ENCODE results near the gene STX12. TPM values are rescaled to one million over a fixed set of nuclear protein-coding genes. Genes with fewer than 3 reads are reported as not detected.

STX12 gene
- total and polyA plus RNA-seq, 2 of the 4 experiments (the other 2 are of a cell fraction) = 28.6 to 54.8 TPM

DNA sequence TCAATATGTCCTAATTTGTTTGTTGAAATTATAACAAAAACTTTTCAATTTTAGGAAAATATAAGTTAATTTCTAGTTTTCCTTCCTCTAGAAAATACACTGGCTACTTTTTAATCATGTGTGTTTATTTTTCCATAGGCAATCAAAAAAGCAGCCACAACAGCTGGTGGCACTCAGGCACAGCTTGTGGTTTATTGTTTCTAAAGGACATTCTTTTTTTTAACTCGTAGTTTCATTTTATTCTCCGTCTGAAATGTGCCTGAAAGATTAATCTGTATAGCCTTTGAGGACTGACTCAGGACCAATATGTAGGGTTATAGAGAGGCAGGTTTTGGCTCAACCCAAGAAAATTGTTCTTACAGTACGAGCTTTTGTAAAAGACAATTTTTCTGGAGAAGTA is 20.7 kb upstream of the STX12 start:
- peaks cover 18% of the 10 kb centered on the region for H3K36me3 ChIP-seq (ENCODE audit: control insufficient read depth, insufficient read depth, low read length)
- H4K5ac ChIP-seq (ENCODE audit: low read depth, low read length) = no peak overlapping the region
- peaks cover 10% of the 10 kb centered on the region for H3K4me1 ChIP-seq (ENCODE audit: control insufficient read depth, insufficient read depth, low read length)
- H3K56ac ChIP-seq (ENCODE audit: extremely low read depth, insufficient read depth, low read length) = no peak overlapping the region
- no peak overlapping the region for H4K91ac ChIP-seq (ENCODE audit: insufficient read depth, low read depth, low read length)
- no peak overlapping the region for H3K4me3 ChIP-seq (ENCODE audit: insufficient read depth, low read depth, low read length)
- H2AK5ac ChIP-seq (ENCODE audit: low read depth, low read length) = no peak overlapping the region
- H3K9me1 ChIP-seq (ENCODE audit: insufficient read depth, low read length) = 0 out of 2 replicates have a peak, but pooled peaks cover 3% of the 10 kb centered on the region
- peak; percentile 53 for ATAC-seq (ENCODE audit: low read depth)
- peak overlapping the region; percentile 9; the same call in 1 of the 2 replicates for H3K4me2 ChIP-seq (ENCODE audit: low read depth, low read length)
- no peak overlapping the region for H2BK5ac ChIP-seq (ENCODE audit: low read depth, low read length, poor library complexity, severe bottlenecking)
- ChIA-PET POLR2A (ENCODE audit: unreplicated experiment) (no interaction called here), CTCF (interaction anchor here (0.5 to 1.0 kb wide), 2 partner anchors 55 to 83 kb away, joined by 3 to 4 read pairs; no protein-coding TSS in a partner anchor)
- H3K9me3 ChIP-seq (ENCODE audit: control insufficient read depth, insufficient read depth, low read length) = no peaks in the 10 kb centered on the region
- WGBS, 2 experiments (ENCODE audit: extremely low coverage in 2 of 2, insufficient read length in 1 of 2) = no CpG with 5 or more reads among the region's 3 CpGs
- H3K9ac ChIP-seq (ENCODE audit: low read depth, low read length) = no peak overlapping the region
- in situ Hi-C loops (cut with MboI; ENCODE audit: low sequenced_read_pairs) = no loop called here
- dilution Hi-C loops (cut with HindIII; ENCODE audit: low sequenced_read_pairs, unreplicated experiment) = no loop called here
- no peak for TF ChIP-seq RAD21 (IDR thresholded peaks at IDR 0.05; ENCODE audit: low read length)
- no peak for TF ChIP-seq NFE2L2 (IDR thresholded peaks at IDR 0.05; ENCODE audit: low read depth, low read length)
- no peak for TF ChIP-seq SMC3 (IDR thresholded peaks at IDR 0.05; ENCODE audit: low read depth, low read length)
- TF ChIP-seq RFX5 (IDR thresholded peaks at IDR 0.05; ENCODE audit: low read depth, low read length) = no peak
- TF ChIP-seq, protein P1, sequence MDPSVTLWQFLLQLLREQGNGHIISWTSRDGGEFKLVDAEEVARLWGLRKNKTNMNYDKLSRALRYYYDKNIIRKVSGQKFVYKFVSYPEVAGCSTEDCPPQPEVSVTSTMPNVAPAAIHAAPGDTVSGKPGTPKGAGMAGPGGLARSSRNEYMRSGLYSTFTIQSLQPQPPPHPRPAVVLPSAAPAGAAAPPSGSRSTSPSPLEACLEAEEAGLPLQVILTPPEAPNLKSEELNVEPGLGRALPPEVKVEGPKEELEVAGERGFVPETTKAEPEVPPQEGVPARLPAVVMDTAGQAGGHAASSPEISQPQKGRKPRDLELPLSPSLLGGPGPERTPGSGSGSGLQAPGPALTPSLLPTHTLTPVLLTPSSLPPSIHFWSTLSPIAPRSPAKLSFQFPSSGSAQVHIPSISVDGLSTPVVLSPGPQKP (IDR thresholded peaks at IDR 0.05; ENCODE audit: borderline replicate concordance, low read depth, low read length) = no peak
- no peak overlapping the region for H2BK15ac ChIP-seq (ENCODE audit: low read depth, low read length)
- H3K23ac ChIP-seq (ENCODE audit: low read depth, low read length) = no peak overlapping the region
- DNase-seq = peak; percentile 43
- no peaks in the 10 kb centered on the region for H4K20me1 ChIP-seq (ENCODE audit: insufficient read depth, low read length)
- no peak overlapping the region for H4K8ac ChIP-seq (ENCODE audit: low read depth in 2 of 2, low read length in 2 of 2)
- no peak overlapping the region for H2BK120ac ChIP-seq (ENCODE audit: low read depth, low read length)
- H2AK9ac ChIP-seq (replicated peaks; ENCODE audit: low read depth, low read length, poor library complexity) = no peak overlapping the region
- intact Hi-C loops (cut with micrococcal nuclease) = loop anchor here (1.0 kb wide), 1 partner anchor 20 kb away; no protein-coding TSS in a partner anchor
- peaks cover 0 to 4% of the 10 kb centered on the region in 2 experiments; a peak in 1 of 4 replicates for H3K79me1 ChIP-seq (ENCODE audit: low read depth in 1 of 2, low read length in 2 of 2)
- H3K27ac ChIP-seq (ENCODE audit: insufficient read depth, low read length) = 0 out of 2 replicates have a peak overlapping the region, but pooled peaks have one; percentile 50
- no peak overlapping the region for H3K14ac ChIP-seq (replicated peaks; ENCODE audit: low read depth, low read length)
- H2BK20ac ChIP-seq (ENCODE audit: low read depth, low read length) = no peak overlapping the region
- no peak overlapping the region for H3K18ac ChIP-seq (ENCODE audit: low read depth, low read length)
- no peaks in the 10 kb centered on the region for H3K27me3 ChIP-seq (ENCODE audit: control insufficient read depth, insufficient read depth, low read length)
- no peak overlapping the region for H3K4ac ChIP-seq (ENCODE audit: low read depth, low read length)
- BruUV-seq (replicated peaks) = no TSS peak
- H2AFZ ChIP-seq (replicated peaks; ENCODE audit: low read length, poor library complexity) = no peak overlapping the region

All from IMR-90 (cell line).